IPS DF 4.7 (cell line): ENCODE data around the gene CPNE2.
"Not testable (repeated sequence)": the region's sequence is repeated elsewhere in the genome, so short reads cannot be mapped to it uniquely, and the experiment has no call there.

Source experiments
- DNase-seq: peaks from one replicate; pipeline ENCODE4 v3.0.0-alpha.2; 2013; ENCODE audit warnings: low spot score; ENCODE audit errors: extremely low read depth

The CPNE2 gene

DNA sequence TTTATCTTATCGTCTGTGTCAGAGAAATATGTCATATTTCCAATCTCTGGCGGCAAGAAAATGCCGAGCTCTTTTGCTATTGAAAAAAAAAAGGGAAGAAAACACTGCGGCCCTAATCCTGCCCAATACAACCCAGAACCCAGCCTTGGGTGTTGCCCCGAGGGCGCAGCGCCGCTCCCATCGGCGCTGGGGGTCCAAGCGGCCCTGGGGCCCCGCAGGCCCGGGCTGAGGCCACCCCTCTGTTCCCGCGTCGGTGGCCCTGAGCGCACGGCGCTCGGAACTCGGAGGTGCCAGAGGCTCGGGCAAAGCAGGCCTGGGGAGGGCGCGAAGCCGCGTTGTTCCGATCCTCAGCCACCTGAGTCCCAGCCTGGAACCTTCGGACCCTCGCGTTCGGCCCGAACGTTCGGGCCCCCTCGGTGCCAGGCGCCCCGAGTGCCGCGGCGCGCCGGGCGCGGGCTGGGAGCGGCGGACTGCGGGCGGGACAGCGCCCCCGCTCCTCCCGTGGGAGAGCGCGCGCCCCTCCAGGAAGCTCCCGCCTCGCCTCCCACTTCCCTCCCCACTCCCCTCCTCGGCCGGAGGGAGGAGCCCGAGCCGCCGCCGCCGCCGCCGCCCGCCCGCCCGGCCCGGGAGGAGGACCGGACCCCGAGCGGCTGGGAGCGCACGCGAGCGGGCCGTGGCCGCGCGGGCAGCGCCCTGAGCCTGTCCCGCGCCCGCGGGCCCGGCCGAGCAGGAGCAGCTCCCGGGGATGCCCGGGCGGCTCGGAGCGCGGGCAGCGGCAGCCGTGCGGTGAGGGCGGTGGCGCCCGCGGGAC, at the start of gene CPNE2:
TSS of gene CPNE2 (plus strand) at position 609 of the 811 bp plus-strand sequence. CDS start 18,160 bp downstream, outside the sequence.
- DNase-seq: no peak

DNA sequence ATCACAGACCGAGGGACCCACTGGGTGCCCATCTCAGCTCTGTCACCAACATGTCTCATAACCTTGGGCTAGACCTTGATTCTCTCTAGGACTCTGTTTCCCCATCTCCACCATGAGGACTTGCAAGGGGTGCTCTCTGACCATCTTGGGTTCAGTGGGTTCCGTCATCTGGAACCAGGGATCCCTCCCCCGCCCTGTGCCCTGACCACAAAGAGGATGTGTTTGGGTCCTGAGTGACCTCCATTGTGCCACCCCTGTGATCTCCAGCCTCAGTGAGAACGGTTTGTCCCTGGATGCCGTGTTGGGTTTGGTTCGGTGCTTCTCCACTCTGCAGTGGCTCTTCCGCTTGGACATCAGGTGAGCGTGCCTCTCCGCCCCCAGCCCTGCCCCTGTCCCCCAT, 49.1 kb upstream of the CPNE2 start:
- no peak for DNase-seq

GRCh38 chr16:57044931-57045693, 47.3 kb upstream of the CPNE2 start:
- no peak for DNase-seq

DNA sequence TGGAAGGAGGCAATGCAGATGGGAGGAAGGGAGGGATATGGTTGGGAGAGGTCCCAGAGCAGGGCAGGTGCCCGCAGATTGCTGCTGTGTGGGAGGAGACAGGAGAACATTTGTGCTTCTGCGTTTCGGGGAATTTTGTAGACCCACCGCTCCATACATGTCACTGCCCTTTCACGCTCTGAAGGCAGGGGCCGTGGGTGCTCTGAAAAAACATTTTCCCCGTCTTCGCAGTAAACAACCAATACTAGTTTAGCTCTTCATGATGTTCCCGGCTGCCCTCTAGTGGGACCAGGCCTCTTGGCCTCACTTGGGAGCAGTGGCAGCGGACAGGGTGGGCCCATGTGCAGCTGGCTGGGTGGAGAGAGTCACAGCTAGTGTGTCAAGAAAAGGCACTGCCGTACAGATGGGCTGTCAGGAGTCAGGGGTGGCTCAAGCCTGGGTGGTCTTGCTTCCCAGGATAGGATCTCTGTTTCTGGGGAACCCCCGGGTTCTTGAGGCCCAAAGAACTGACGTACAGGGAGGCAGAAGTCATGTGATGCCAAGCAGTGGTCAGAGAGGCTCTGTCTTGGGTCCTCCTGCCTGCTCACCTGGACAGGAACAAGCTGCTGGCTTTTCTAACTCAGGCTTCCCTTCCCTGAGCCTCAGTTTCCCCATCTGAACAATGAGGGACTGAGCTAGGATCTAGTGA, 46.5 kb upstream of the CPNE2 start:
- DNase-seq: peak; percentile 22

- DNase-seq: no peak
These were observed 44.3 kb upstream of the CPNE2 start for GRCh38 chr16:57048095-57048494.

GRCh38 chr16:57049678-57050077, 42.7 kb upstream of the CPNE2 start:
- DNase-seq: no peak

- DNase-seq: no peak
These were observed 40.6 kb upstream of the CPNE2 start for GRCh38 chr16:57051696-57052228.

- no peak for DNase-seq
These were observed 39.2 kb upstream of the CPNE2 start for GRCh38 chr16:57053206-57053605.

GRCh38 chr16:57054338-57054737, 38.0 kb upstream of the CPNE2 start:
- DNase-seq: no peak

- no peak for DNase-seq
These were observed 37.6 kb upstream of the CPNE2 start for GRCh38 chr16:57054771-57055170.

DNA sequence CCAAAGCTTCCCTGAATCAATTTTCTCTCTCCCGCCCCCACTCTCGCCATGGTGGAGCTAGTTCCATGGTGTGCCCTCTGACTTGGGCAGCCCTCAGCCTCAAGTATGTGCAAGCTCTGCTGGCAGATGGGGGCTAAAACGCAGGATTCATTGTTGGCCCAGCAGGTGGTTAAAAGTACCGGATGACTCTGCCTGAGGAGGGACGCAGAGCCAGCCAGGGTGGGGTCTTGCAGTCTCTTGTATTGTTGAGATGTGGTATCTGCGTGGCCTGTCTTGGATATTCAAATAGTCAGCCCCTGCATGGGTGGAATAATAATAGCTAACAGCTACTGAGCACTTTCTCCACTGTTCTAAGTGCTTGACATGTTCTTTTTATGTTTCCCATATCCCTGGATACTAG, 36.7 kb upstream of the CPNE2 start:
- no peak for DNase-seq

GRCh38 chr16:57058291-57058861, 34.0 kb upstream of the CPNE2 start:
- DNase-seq: no peak

DNA sequence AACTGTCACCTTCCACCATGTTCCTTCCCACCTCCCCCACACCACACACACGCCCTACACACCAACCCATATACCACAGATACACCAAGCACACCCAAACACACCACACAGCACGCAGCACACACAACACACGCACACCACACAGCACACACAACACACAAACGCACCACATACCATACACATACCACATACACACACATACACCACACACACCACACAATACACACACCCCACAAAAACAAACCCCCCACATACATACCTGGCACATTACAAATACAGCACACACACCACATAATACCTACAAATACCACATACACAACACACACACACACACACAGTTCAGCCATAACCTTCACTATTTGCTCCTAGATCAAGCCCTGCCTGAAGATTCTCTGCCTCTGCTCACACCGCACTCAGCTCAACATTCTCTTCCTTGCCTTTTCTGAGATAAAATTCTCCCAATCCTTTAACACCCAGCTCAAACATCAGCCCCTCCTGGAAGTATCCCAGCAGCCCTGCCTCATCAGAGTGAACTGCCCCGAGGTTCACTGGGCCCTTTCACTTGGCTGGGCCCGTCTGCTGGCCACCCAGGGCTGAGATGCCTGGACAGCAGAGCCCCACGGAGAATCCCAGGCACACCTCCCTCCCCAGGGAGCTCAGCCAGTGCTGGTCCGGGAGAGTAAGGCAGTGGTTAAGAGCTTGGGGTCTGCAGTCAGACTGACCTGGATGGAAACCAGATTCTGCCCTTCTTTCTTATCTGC, 31.9 kb upstream of the CPNE2 start:
- DNase-seq: no peak

- DNase-seq: no peak
These were observed 31.1 kb upstream of the CPNE2 start for GRCh38 chr16:57061084-57061905.

DNA sequence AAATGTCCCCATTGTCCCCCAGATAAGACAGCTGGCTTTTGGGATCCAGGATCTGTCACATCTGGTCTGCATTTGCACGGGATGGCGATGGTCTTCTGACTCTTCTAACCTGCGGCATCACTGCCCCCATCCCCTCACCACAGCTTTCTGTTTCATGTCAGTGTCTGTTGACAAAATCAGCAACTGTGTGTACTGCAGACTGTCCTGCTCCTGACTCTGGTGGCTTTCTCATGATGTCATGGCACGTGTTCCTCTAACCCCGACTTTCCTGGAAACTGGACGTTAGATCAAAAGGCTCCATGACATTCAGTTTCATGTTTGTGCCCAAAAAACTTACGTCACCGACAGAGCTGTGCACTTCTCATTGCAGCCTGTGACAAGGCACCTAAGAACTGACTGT, 30.1 kb upstream of the CPNE2 start:
- no peak for DNase-seq

GRCh38 chr16:57063189-57063588, 29.2 kb upstream of the CPNE2 start:
- not testable (repeated sequence) for DNase-seq

DNA sequence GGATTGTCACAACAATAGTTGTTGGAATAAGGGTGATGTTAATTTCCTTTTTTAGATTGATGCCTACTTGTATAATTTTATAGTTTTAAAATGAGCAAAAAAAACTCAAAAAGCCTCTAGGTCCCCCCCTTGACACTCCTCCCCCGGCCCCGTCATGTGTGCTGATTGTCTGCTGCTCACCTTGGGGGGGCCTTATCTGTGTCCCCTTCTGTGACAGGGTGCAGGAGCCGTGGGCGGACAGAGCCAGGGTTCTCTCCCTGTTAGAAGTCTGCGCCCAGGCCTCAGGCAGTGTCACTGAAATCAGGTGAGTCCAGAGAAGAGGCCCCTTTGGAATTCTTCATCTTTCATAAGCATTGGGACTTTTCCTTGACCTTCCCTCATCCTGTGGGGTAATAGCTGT, 27.4 kb upstream of the CPNE2 start:
- DNase-seq: no peak

GRCh38 chr16:57066625-57067024, 25.8 kb upstream of the CPNE2 start:
- DNase-seq: no peak

DNA sequence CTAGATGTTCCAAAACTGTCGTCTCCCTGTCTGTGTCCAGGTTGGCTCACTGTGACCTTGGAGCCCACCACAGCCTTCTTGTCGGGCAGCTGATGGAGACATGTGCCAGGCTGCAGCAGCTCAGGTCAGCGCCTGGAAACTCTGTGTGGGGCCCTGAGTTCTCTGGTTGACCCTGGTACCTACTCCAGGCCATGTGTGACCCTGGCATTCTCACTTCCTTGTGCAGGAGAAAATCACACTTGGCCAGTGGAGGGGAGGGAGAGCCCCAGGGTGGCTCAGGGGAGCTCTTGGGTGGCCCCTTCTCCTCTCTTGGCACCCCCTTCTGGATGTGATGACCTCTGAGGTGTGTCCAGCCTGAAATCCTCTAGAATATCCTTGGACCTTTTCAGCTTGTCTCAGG, 25.0 kb upstream of the CPNE2 start:
- DNase-seq: no peak

DNA sequence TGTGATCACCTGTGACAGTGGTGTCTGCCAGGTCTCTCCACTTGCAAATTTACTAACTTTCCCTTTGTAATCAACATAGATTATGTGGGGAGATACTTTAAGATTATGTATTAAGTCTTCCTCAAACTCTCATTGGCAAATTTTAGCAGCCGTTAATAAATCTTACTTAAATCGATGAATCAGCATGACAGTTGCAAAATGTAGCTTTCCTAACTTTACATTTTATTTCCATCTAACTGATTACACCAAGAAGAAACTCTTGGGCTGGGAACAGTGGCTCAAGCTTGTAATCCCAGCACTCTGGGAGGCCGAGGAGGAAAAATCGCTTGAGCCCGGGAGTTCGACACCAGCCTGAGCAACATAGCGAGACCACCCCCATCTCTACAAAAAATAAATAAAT, 23.3 kb upstream of the CPNE2 start:
- no peak for DNase-seq
